GM12878 (cell line): Measurements from ENCODE around the gene SPRYD3.

Experiments used
- BACH1 ChIP-seq: fragments of 450-650 bp; IDR thresholded peaks from 2 replicates; pipeline ENCODE4 v1.6.1; 2017; ENCODE audit warnings: mild to moderate bottlenecking, borderline replicate concordance
- BCLAF1 ChIP-seq: fragments of 450-650 bp; IDR thresholded peaks from 2 replicates; pipeline ENCODE4 v1.6.1; 2017; ENCODE audit warnings: antibody characterized with exemption, mild to moderate bottlenecking, moderate library complexity
- CHD4 ChIP-seq: fragments of 200-600 bp; sonication (generic); IDR thresholded peaks from 2 replicates; pipeline ENCODE4 v1.6.1; 2016; ENCODE audit warnings: mild to moderate bottlenecking
- CTCF ChIP-seq, 3 experiments: IDR thresholded peaks in 2 of 3; conservative IDR thresholded peaks in 1 of 3; 2 replicates each; pipeline ENCODE4 v1.5.1; 2011; ENCODE audit warnings: low read depth in 3 of 3, low read length in 3 of 3, mild to moderate bottlenecking in 3 of 3, control low read depth in 2 of 3, moderate library complexity in 2 of 3, inconsistent platforms in 1 of 3, mixed read lengths in 1 of 3; ENCODE audit not compliant: control insufficient read depth in 2 of 3, insufficient read depth in 1 of 3; ENCODE audit errors: extremely low read depth in 1 of 3
- GATAD2B ChIP-seq: fragments of 450-650 bp; conservative IDR thresholded peaks from 2 replicates; pipeline ENCODE4 v1.6.1; 2017; ENCODE audit warnings: low read depth, mild to moderate bottlenecking, moderate library complexity
- MXI1 ChIP-seq: fragments of 150-350 bp; IDR thresholded peaks from 2 replicates; pipeline ENCODE4 v1.6.1; 2011; ENCODE audit warnings: low read depth, mild to moderate bottlenecking, inconsistent platforms, low read length, improper control_type of control experiment
- POLR2A ChIP-seq: IDR thresholded peaks from 2 replicates; pipeline ENCODE4 v1.6.1; 2011; ENCODE audit warnings: low read depth, mild to moderate bottlenecking, low read length
- SRF ChIP-seq, 2 experiments: IDR thresholded peaks; 2 replicates each; pipeline ENCODE4 v1.6.1; 2011; ENCODE audit warnings: low read depth in 2 of 2, low read length in 2 of 2, mild to moderate bottlenecking in 1 of 2, moderate library complexity in 1 of 2
- SUPT20H ChIP-seq: IDR thresholded peaks from 2 replicates; pipeline ENCODE4 v1.6.1; 2011; ENCODE audit warnings: low read depth, mild to moderate bottlenecking, low read length, moderate library complexity, borderline replicate concordance; ENCODE audit not compliant: control insufficient read depth
- TCF7 ChIP-seq: IDR thresholded peaks from 2 replicates; pipeline ENCODE4 v1.6.1; 2014; ENCODE audit warnings: antibody characterized with exemption, borderline replicate concordance

- TF ChIP-seq BCLAF1 (no peak), SRF (IDR thresholded peaks at IDR 0.05; ENCODE audit: low read depth in 2 of 2, low read length in 2 of 2) (no peak), CTCF (IDR thresholded peaks at IDR 0.05 in 2 of 3, conservative IDR thresholded peaks at IDR 0.05 in 1 of 3; ENCODE audit: control insufficient read depth in 2 of 3, extremely low read depth in 1 of 3, insufficient read depth in 1 of 3, low read depth in 3 of 3, low read length in 3 of 3) (no peak), CHD4 (no peak), SUPT20H (no peak), MXI1 (no peak), GATAD2B (no peak), BACH1 (no peak), TCF7 (no peak), POLR2A (no peak)
Observed at GRCh38 chr12:53102883-53103807, 24.0 kb upstream of the SPRYD3 start, which contains the start of gene SOAT2.
